Cardiac fibroblast (primary cell): ENCODE results near the gene RSF1.
"Not testable (repeated sequence)": the region's sequence is repeated elsewhere in the genome, so short reads cannot be mapped to it uniquely, and the experiment has no call there.

Experiments used
- DNase-seq, 2 donors: peaks; one replicate each; pipeline versions ENCODE4 v3.0.0 to v3.0.0-alpha.2; 2010; ENCODE audit warnings: low read depth in 2 of 2
- H3K4me3 ChIP-seq, 2 donors: replicated peaks in 1 of 2; 1 replicate in 1 of 2; 2 replicates in 1 of 2; pipeline ENCODE4 v1.5.1; 2011; ENCODE audit warnings: low read depth in 2 of 2, low read length in 2 of 2, mild to moderate bottlenecking in 2 of 2, moderate library complexity in 1 of 2
- TF ChIP-seq, protein P1 (sequence below): IDR thresholded peaks from one replicate; pipeline ENCODE4 v1.5.1; 2011; ENCODE audit warnings: low read depth, mild to moderate bottlenecking, low read length, inconsistent platforms

Gene RSF1, protein sequence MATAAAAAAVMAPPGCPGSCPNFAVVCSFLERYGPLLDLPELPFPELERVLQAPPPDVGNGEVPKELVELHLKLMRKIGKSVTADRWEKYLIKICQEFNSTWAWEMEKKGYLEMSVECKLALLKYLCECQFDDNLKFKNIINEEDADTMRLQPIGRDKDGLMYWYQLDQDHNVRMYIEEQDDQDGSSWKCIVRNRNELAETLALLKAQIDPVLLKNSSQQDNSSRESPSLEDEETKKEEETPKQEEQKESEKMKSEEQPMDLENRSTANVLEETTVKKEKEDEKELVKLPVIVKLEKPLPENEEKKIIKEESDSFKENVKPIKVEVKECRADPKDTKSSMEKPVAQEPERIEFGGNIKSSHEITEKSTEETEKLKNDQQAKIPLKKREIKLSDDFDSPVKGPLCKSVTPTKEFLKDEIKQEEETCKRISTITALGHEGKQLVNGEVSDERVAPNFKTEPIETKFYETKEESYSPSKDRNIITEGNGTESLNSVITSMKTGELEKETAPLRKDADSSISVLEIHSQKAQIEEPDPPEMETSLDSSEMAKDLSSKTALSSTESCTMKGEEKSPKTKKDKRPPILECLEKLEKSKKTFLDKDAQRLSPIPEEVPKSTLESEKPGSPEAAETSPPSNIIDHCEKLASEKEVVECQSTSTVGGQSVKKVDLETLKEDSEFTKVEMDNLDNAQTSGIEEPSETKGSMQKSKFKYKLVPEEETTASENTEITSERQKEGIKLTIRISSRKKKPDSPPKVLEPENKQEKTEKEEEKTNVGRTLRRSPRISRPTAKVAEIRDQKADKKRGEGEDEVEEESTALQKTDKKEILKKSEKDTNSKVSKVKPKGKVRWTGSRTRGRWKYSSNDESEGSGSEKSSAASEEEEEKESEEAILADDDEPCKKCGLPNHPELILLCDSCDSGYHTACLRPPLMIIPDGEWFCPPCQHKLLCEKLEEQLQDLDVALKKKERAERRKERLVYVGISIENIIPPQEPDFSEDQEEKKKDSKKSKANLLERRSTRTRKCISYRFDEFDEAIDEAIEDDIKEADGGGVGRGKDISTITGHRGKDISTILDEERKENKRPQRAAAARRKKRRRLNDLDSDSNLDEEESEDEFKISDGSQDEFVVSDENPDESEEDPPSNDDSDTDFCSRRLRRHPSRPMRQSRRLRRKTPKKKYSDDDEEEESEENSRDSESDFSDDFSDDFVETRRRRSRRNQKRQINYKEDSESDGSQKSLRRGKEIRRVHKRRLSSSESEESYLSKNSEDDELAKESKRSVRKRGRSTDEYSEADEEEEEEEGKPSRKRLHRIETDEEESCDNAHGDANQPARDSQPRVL (N-terminal part only)

DNA sequence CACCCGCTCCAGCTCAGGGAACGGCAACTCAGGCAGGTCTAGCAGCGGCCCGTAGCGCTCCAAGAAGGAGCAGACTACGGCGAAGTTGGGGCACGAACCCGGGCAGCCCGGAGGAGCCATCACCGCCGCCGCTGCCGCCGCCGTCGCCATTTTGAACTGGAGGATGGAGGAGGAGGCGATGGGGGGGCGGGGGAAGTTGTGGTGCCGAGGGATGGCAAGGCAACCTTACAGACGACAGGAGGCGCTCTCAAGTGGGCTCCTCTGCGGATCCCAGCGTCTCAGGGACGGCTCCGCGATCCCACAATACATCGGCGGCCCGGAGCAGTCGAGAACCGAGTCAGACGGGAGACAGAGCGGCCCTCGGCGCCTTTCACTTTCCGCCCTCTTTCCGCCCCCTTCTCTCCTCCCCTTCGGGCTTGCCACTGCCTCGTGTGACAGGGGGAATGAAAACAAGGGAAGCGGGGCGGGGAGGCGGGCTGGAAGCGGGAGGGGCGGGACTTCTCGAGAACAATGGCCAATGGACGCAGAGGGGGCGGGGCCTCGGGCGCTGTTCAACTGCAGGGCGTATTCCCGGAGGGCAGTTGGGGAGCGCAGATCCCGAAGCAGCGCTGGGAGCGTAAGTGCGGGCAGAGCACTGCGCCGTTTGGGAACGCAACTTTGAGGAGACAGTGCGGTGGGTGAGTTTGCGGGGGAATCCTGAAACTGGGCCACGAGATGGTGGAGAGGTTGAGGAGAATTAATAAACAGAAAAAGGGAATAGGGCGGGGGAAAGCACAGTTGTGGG, at the start of gene RSF1, which contains the start of gene AAMDC:
Gene RSF1, minus strand, starts transcription at position 158 of the 784 bp plus-strand sequence. Its CDS starts 8 bp downstream, at position 150.
Gene AAMDC, plus strand, starts transcription at position 580 of the 784 bp plus-strand sequence. CDS start 21,353 bp downstream, outside the sequence.
- TF ChIP-seq, protein P1, sequence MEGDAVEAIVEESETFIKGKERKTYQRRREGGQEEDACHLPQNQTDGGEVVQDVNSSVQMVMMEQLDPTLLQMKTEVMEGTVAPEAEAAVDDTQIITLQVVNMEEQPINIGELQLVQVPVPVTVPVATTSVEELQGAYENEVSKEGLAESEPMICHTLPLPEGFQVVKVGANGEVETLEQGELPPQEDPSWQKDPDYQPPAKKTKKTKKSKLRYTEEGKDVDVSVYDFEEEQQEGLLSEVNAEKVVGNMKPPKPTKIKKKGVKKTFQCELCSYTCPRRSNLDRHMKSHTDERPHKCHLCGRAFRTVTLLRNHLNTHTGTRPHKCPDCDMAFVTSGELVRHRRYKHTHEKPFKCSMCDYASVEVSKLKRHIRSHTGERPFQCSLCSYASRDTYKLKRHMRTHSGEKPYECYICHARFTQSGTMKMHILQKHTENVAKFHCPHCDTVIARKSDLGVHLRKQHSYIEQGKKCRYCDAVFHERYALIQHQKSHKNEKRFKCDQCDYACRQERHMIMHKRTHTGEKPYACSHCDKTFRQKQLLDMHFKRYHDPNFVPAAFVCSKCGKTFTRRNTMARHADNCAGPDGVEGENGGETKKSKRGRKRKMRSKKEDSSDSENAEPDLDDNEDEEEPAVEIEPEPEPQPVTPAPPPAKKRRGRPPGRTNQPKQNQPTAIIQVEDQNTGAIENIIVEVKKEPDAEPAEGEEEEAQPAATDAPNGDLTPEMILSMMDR, result peak; percentile 86
- peak within 1 kb of the TSS; percentile 94 to 95 for H3K4me3 ChIP-seq
- DNase-seq, result peak; percentile 99 to 100

DNA sequence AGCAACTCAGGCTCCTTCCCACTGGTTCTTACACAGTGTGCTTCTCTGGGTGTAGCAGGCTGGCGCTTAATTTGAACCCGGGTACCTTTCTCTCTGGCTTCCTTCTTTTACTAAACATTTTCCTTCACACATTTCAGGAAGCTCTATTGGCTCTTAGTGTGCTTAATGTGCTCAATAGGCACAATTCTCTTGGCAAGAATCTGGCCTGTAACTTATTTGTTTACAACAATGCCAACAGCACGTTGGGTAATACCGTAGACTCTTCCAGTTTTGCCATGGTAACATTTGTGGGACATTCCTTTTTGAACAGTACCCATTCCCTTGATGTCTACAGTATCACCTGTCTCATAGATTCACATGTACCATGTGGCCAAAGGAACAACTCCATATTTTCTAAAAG, 48.2 kb upstream of the RSF1 start:
- DNase-seq, result no peak
- no peak overlapping the region for H3K4me3 ChIP-seq
- TF ChIP-seq, protein P1, result no peak

DNA sequence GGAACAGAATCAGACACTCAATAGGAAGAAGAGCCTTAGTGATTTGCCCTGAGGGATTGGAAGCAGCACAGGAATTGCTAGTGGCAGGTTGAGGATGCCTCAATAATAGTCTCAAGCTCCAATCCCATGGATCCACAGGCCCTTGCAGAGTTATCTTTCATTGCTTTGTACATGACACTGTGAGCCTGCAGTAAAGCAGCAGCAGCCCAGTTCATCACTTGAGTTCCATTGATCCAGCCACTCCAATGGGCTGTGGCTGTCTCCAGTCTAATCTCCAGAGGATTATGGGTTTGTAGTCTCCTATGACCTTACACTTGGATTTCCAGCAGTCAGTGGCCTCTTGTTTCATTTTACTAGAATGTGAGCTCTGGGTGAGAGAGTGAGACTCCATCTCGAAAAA, 45.8 kb upstream of the RSF1 start:
- TF ChIP-seq, protein P1, result no peak
- no peak overlapping the region for H3K4me3 ChIP-seq
- no peak for DNase-seq

DNA sequence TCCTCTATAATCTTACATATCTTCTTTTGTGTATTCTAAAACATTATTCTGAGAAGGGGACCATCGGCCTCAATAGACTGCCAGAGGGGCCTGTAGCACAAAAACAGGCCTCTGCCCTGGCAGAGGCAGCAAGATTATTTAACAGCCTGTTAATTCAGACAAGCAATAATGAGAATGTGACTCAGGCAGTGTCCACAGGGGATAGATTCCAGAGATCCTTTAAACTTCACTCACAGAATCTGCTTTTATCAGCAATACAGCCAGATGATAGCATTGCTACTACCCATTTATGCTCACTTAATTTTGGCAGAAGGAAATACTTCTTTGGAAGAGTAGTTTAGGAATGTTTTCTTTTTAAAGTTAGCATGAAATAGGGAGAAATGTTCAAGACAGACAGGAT, 45.3 kb upstream of the RSF1 start:
- H3K4me3 ChIP-seq, result no peak overlapping the region
- TF ChIP-seq, protein P1, result no peak
- DNase-seq, result peak in 1 of 2 donors; percentile 36

DNA sequence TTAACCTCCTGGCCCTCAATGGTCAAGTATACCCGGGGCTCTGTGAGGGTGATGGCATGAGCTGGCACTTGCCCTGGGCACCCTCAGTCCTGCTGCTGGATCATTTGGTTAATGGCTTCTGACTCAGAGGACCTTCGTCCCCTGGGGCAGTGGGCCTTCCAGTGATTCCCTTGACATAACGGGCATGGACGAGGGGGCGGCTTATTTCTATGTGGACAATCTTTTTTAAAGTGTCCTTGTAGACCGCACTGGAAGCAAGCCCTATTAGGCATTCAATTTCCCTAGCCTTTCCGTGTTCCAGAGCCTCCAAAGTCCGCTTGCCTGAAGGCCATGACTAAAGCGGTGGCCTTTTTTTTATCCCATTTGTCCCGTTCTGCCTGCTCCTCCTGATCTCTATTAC, 40.9 kb upstream of the RSF1 start:
- not testable (repeated sequence) for DNase-seq, H3K4me3 ChIP-seq

DNA sequence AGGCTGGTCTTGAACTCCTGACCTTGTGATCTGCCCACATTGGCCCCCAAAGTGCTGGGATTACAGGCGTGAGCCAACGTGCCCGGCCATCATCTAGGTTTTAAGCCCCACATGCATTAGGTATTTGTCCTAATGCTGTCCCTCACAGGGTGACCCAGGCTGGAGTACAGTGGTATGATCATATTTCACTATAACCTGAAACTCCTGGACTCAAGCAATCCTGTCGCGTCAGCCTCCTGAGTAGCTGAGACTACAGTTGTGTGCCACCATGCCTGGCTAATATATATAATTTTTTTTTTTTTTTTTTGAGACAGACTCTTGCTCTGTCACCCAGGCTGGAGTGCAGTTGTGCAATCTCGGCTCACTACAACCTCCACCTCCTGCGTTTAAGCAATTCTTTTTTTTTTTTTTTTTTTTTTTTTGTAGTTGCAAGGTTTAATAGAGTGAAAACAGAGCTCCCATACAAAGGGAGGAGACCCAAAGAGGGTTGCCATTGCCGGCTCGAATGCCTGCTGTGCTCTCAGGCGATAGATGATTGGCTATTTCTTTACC, 37.5 kb upstream of the RSF1 start:
- H3K4me3 ChIP-seq, result not testable (repeated sequence)

More for the DNA sequence above, 37.5 kb upstream of the RSF1 start:
- not testable (repeated sequence) for DNase-seq
